GM12878 (cell line): ENCODE measurements around the gene GIPC1. TPM values are rescaled to one million over a fixed set of nuclear protein-coding genes. Genes with fewer than 3 reads are reported as not detected.

ENCODE experiments used
- ATAC-seq: fragments of 200-7000 bp; cut with Tn5 transposase; 3 replicates; pipeline ENCODE4 v1.9.1; 2020; ENCODE audit warnings: mild to moderate bottlenecking, moderate library complexity
- BruUV-seq: library from RNA; stranded (reverse); fragments of 400-500 nt; replicated peaks from 2 replicates; lab custom pipeline; 2021; lab: Mats Ljungman, UMichigan
- CTCF ChIA-PET: fragments of 300-600 bp; sonication (Branson Sonifier 250); formaldehyde crosslinking; extraction: SDS; loops from one replicate; lab custom pipeline; 2021; ENCODE audit warnings: inconsistent platforms; lab: Yijun Ruan, JAX
- POLR2A ChIA-PET: fragments of 350-600 bp; formaldehyde crosslinking; extraction: SDS; loops from one replicate; lab custom pipeline; 2021; ENCODE audit warnings: inconsistent platforms; lab: Charles Lee
- RAD21 ChIA-PET: fragments of 300-600 bp; sonication (Branson Sonifier 250); formaldehyde crosslinking; loops from one replicate; lab custom pipeline; 2023; ENCODE audit warnings: antibody characterized with exemption; ENCODE audit not compliant: unreplicated experiment; lab: Charles Lee
- SMC1A ChIA-PET: fragments of 300-600 bp; sonication (Branson Sonifier 250); formaldehyde crosslinking; loops from one replicate; lab custom pipeline; 2023; ENCODE audit not compliant: unreplicated experiment, uncharacterized antibody; lab: Charles Lee
- DNase-seq: peaks from one replicate; pipeline ENCODE4 v3.0.0-alpha.2; 2011; ENCODE audit warnings: low read depth, low spot score
- FAIRE-seq: peaks from 3 replicates; lab custom pipeline; 2011; peaks lifted over from hg19 to GRCh38; lab: Jason Lieb, UNC
- H2AFZ ChIP-seq: 2 replicates; pipeline ENCODE4 v1.6.0; 2011; ENCODE audit warnings: low read depth, low read length, control low read depth; ENCODE audit not compliant: control insufficient read depth
- H3K27ac ChIP-seq: 2 replicates; pipeline ENCODE4 v1.5.1; 2011; ENCODE audit warnings: control low read depth; ENCODE audit not compliant: control insufficient read depth, insufficient read depth
- H3K27me3 ChIP-seq, 2 experiments: replicated peaks in 1 of 2; 2 replicates each; pipeline versions ENCODE4 v1.6.0 to v1.6.1; 2011; ENCODE audit warnings: low read length in 1 of 2; ENCODE audit not compliant: control insufficient read depth in 2 of 2, insufficient read depth in 2 of 2
- H3K36me3 ChIP-seq, 2 experiments: 2 replicates each; pipeline ENCODE4 v1.5.1; 2011; ENCODE audit warnings: low read length in 1 of 2; ENCODE audit not compliant: control insufficient read depth in 2 of 2, insufficient read depth in 2 of 2
- H3K4me1 ChIP-seq: 2 replicates; pipeline ENCODE4 v1.6.1; 2011; ENCODE audit warnings: mild to moderate bottlenecking, low read length, moderate library complexity, mixed read lengths; ENCODE audit not compliant: control insufficient read depth, insufficient read depth
- H3K4me2 ChIP-seq: 2 replicates; pipeline ENCODE4 v1.6.0; 2011; ENCODE audit warnings: control low read depth; ENCODE audit not compliant: control insufficient read depth, insufficient read depth
- H3K4me3 ChIP-seq: fragments of 200-600 bp; sonication (generic); 2 replicates; pipeline ENCODE4 v1.5.1; 2016
- H3K79me2 ChIP-seq: 2 replicates; pipeline ENCODE4 v1.6.0; 2011; ENCODE audit warnings: low read length; ENCODE audit not compliant: control insufficient read depth, insufficient read depth
- H3K9ac ChIP-seq: 2 replicates; pipeline ENCODE4 v1.8.0; 2011; ENCODE audit warnings: low read length, control low read depth, mixed read lengths; ENCODE audit not compliant: control insufficient read depth, insufficient read depth
- H3K9me3 ChIP-seq: replicated peaks from 3 replicates; pipeline ENCODE4 v1.5.1; 2011; ENCODE audit warnings: mild to moderate bottlenecking, low read length; ENCODE audit not compliant: control insufficient read depth, insufficient read depth
- H4K20me1 ChIP-seq: 2 replicates; pipeline ENCODE4 v1.6.0; 2011; ENCODE audit not compliant: control insufficient read depth, insufficient read depth
- FOXK2 ChIP-seq: fragments of 450-650 bp; IDR thresholded peaks from 2 replicates; pipeline ENCODE4 v1.6.1; 2017; ENCODE audit warnings: mild to moderate bottlenecking, moderate library complexity
- PBX3 ChIP-seq: IDR thresholded peaks from 2 replicates; pipeline ENCODE4 v1.6.1; 2011; ENCODE audit warnings: mild to moderate bottlenecking, low read depth, low read length, moderate library complexity; ENCODE audit not compliant: insufficient replicate concordance
- RB1 ChIP-seq: fragments of 450-650 bp; formaldehyde crosslinking; IDR thresholded peaks from 2 replicates; pipeline ENCODE4 v1.6.1; 2017; ENCODE audit warnings: mild to moderate bottlenecking, borderline replicate concordance
- RELA ChIP-seq: fragments of 450-650 bp; IDR thresholded peaks from 2 replicates; pipeline ENCODE4 v1.8.0; 2014; ENCODE audit warnings: borderline replicate concordance; ENCODE audit not compliant: partially characterized antibody
- SKIL ChIP-seq: fragments of 450-650 bp; IDR thresholded peaks from 2 replicates; pipeline ENCODE4 v1.6.1; 2017; ENCODE audit warnings: mild to moderate bottlenecking, low read depth, inconsistent platforms; ENCODE audit not compliant: poor library complexity, severe bottlenecking
- SPI1 ChIP-seq: IDR thresholded peaks from 2 replicates; pipeline ENCODE4 v1.6.1; 2011; ENCODE audit warnings: low read depth, mild to moderate bottlenecking, low read length, moderate library complexity, borderline replicate concordance; ENCODE audit not compliant: insufficient read depth
- WGBS: methylation state at CpG from one replicate; pipeline ENCODE4 v1.1.6; 2016; ENCODE audit warnings: low lambda C conversion rate; ENCODE audit not compliant: insufficient replicate concordance, insufficient coverage; ENCODE audit errors: missing lambda C conversion rate; 5-methylcytosine and 5-hydroxymethylcytosine counted together
- in situ Hi-C: fragments of 300-500 bp; cut with MboI; formaldehyde crosslinking; loops from 9 replicates; pipeline ENCODE4 v1.14.3; 2018; ENCODE audit warnings: mixed read lengths
- intact Hi-C: fragments of 100-400 bp; cut with micrococcal nuclease; formaldehyde crosslinking; loops from one replicate; pipeline ENCODE4 v1.14.2; 2022; ENCODE audit not compliant: unreplicated experiment
- polyA plus RNA-seq, 11 experiments: library from polyadenylated mRNA; depleted of rRNA in 4 of 11; unstranded in 6 of 11; stranded (reverse) in 5 of 11; fragments of >200 nt; fragmentation: Nextera tagmentation in 4 of 11; fragmentation: Illumina TruSeq in 1 of 11; extraction: Ambion mirVana in 4 of 11; extraction: Trizol in 1 of 11; gene quantifications; 1 replicate in 1 of 11; 2 replicates in 10 of 11; pipeline versions ENCODE4 v1.2.1 to v1.2.3, GENCODE V29; 2011 to 2016; ENCODE audit warnings: inconsistent platforms in 2 of 11, missing spikeins in 2 of 11, low read depth in 1 of 11
- total RNA-seq, 4 experiments: library from RNA; depleted of rRNA in 3 of 4; stranded (reverse); fragments of >200 nt in 3 of 4; fragmentation: Illumina TruSeq in 1 of 4; extraction: Trizol in 1 of 4; gene quantifications; 2 replicates each; pipeline versions ENCODE4 v1.2.1 to v1.2.3, GENCODE V29; 2013 to 2021

Gene GIPC1
- total and polyA plus RNA-seq, 10 of the 15 experiments (the other 5 are each of a cell fraction or from before 2014, with no cell fraction given): 0.47 to 24.1 (median 13.6) TPM

GRCh38 chr19:14442891-14443631 is 52.9 kb downstream of the GIPC1 start:
- Histone ChIP-seq H3K4me3 (no peak overlapping the region), H3K9ac (no peak overlapping the region), H2AFZ (no peak overlapping the region), H3K9me3 (no peaks in the 10 kb centered on the region), H3K36me3 (peaks cover 21 to 46% of the 10 kb centered on the region in 2 experiments), H3K27me3 (no peaks in the 10 kb centered on the region), H3K4me2 (no peak overlapping the region), H3K4me1 (peaks cover 11% of the 10 kb centered on the region), H3K27ac (no peak overlapping the region), H3K79me2 (peaks cover 19% of the 10 kb centered on the region), H4K20me1 (no peaks in the 10 kb centered on the region)
- RAD21 ChIA-PET: no interaction called here
- in situ Hi-C loops (no loop called here), intact Hi-C loops (no loop called here)
- TF ChIP-seq RELA (no peak), RB1 (no peak), FOXK2 (no peak), PBX3 (no peak), SKIL (no peak), SPI1 (no peak)
- no peak for DNase-seq
- SMC1A ChIA-PET: no interaction called here
- WGBS: 97% methylated on average over 16 of the region's 16 CpGs
- BruUV-seq: no TSS peak
- no peak for ATAC-seq
- FAIRE-seq: no peak
- CTCF ChIA-PET: no interaction called here
- POLR2A ChIA-PET: no interaction called here
